GM13977 (cell line): ENCODE measurements around the gene PAK5.

Source experiments
- DNase-seq: peaks from one replicate; pipeline ENCODE4 v3.0.0; 2012; ENCODE audit warnings: low spot score
- CTCF ChIP-seq: IDR thresholded peaks from 2 replicates; pipeline ENCODE4 v1.5.1; 2012; ENCODE audit warnings: mild to moderate bottlenecking, control low read depth; ENCODE audit not compliant: insufficient read depth; ENCODE audit errors: extremely low read depth, missing control alignments
- in situ Hi-C: fragments of 300-500 bp; cut with MboI; formaldehyde crosslinking; loops from one replicate; pipeline ENCODE4 v1.12.0; 2022; ENCODE audit warnings: low sequenced_read_pairs, low pct_unique_long_range_greater_than_20kb, mixed read lengths, inconsistent platforms; ENCODE audit not compliant: unreplicated experiment

PAK5 gene

GRCh38 chr20:9634327-9634726 lies 204.5 kb downstream of the PAK5 start:
- TF ChIP-seq CTCF: no peak
- no peak for DNase-seq
- in situ Hi-C loops: no loop called here

GRCh38 chr20:9632991-9633390 lies 205.9 kb downstream of the PAK5 start:
- in situ Hi-C loops: no loop called here
- DNase-seq: no peak
- TF ChIP-seq CTCF: no peak

- no peak for DNase-seq
- no peak for TF ChIP-seq CTCF
- in situ Hi-C loops: no loop called here
Measured at GRCh38 chr20:9632265-9632664, 206.6 kb downstream of the PAK5 start.

GRCh38 chr20:9630554-9630953 lies 208.3 kb downstream of the PAK5 start:
- in situ Hi-C loops: no loop called here
- DNase-seq: no peak
- TF ChIP-seq CTCF: no peak

GRCh38 chr20:9629831-9630230 lies 209.0 kb downstream of the PAK5 start:
- in situ Hi-C loops: no loop called here
- no peak for TF ChIP-seq CTCF
- DNase-seq: no peak

- TF ChIP-seq CTCF: no peak
- in situ Hi-C loops: no loop called here
- DNase-seq: no peak
Measured at GRCh38 chr20:9628589-9628988, 210.3 kb downstream of the PAK5 start.

- in situ Hi-C loops: no loop called here
- no peak for TF ChIP-seq CTCF
- no peak for DNase-seq
Measured at GRCh38 chr20:9628141-9628540, 210.7 kb downstream of the PAK5 start.
